Keratinocyte (primary cell): Measurements from ENCODE around the gene GAPDHS. TPM values are rescaled to one million over a fixed set of nuclear protein-coding genes. Genes with fewer than 3 reads are reported as not detected.

Source experiments
- DNase-seq: peaks from one replicate; pipeline ENCODE4 v3.0.0-alpha.2; 2011; ENCODE audit warnings: low read depth, missing footprints, low spot score
- FAIRE-seq: peaks from 2 replicates; lab custom pipeline; 2011; peaks lifted over from hg19 to GRCh38; lab: Jason Lieb, UNC
- H2AFZ ChIP-seq: 2 replicates; pipeline ENCODE4 v1.6.0; 2012; ENCODE audit warnings: low read length, control low read depth, inconsistent platforms; ENCODE audit not compliant: control insufficient read depth
- H3K27ac ChIP-seq: 2 replicates; pipeline ENCODE4 v1.5.1; 2011; ENCODE audit warnings: low read length; ENCODE audit not compliant: control insufficient read depth, insufficient read depth
- H3K27me3 ChIP-seq: 3 replicates; pipeline ENCODE4 v1.6.0; 2011; ENCODE audit warnings: low read length; ENCODE audit not compliant: control insufficient read depth, insufficient read depth; ENCODE audit errors: extremely low read depth
- H3K36me3 ChIP-seq, 2 experiments: 2 replicates in 1 of 2; 3 replicates in 1 of 2; pipeline ENCODE4 v1.5.1; 2011; ENCODE audit warnings: low read length in 2 of 2, mild to moderate bottlenecking in 1 of 2; ENCODE audit not compliant: control insufficient read depth in 2 of 2, insufficient read depth in 2 of 2; ENCODE audit errors: extremely low read depth in 1 of 2
- H3K4me1 ChIP-seq: 3 replicates; pipeline ENCODE4 v1.5.1; 2011; ENCODE audit warnings: low read length; ENCODE audit not compliant: control insufficient read depth, insufficient read depth; ENCODE audit errors: extremely low read depth
- H3K4me2 ChIP-seq: 3 replicates; pipeline ENCODE4 v1.6.0; 2011; ENCODE audit warnings: low read depth, low read length; ENCODE audit not compliant: control insufficient read depth, insufficient read depth; ENCODE audit errors: extremely low read depth
- H3K4me3 ChIP-seq, 3 experiments: fragments of 200-600 bp in 1 of 3; sonication (generic) in 1 of 3; 2 replicates in 2 of 3; 3 replicates in 1 of 3; pipeline ENCODE4 v1.5.1; 2011 to 2016; ENCODE audit warnings: low read length in 3 of 3, mild to moderate bottlenecking in 3 of 3, control low read depth in 2 of 3, inconsistent platforms in 1 of 3, low read depth in 1 of 3, mixed read lengths in 1 of 3, mixed run types in 1 of 3, moderate library complexity in 1 of 3; ENCODE audit not compliant: control insufficient read depth in 2 of 3, insufficient read depth in 2 of 3; ENCODE audit errors: extremely low read depth in 1 of 3
- H3K79me2 ChIP-seq: 2 replicates; pipeline ENCODE4 v1.6.0; 2012; ENCODE audit warnings: low read length; ENCODE audit not compliant: control insufficient read depth, insufficient read depth
- H3K9ac ChIP-seq: 3 replicates; pipeline ENCODE4 v1.6.0; 2011; ENCODE audit warnings: low read length; ENCODE audit not compliant: control insufficient read depth, insufficient read depth; ENCODE audit errors: extremely low read depth
- H3K9me1 ChIP-seq: 3 replicates; pipeline ENCODE4 v1.6.0; 2011; ENCODE audit warnings: low read length; ENCODE audit not compliant: control insufficient read depth, insufficient read depth; ENCODE audit errors: extremely low read depth
- H3K9me3 ChIP-seq: 2 replicates; pipeline ENCODE4 v1.5.1; 2012; ENCODE audit warnings: low read depth, low read length; ENCODE audit not compliant: control insufficient read depth
- H4K20me1 ChIP-seq: 3 replicates; pipeline ENCODE4 v1.6.0; 2011; ENCODE audit warnings: low read length; ENCODE audit not compliant: control insufficient read depth, insufficient read depth; ENCODE audit errors: extremely low read depth
- CTCF ChIP-seq, 3 experiments: IDR thresholded peaks in 1 of 3; conservative IDR thresholded peaks in 1 of 3; optimal IDR thresholded peaks in 1 of 3; 2 replicates in 2 of 3; 3 replicates in 1 of 3; pipeline versions ENCODE3 to v1.5.1; 2011; ENCODE audit warnings: low read length in 3 of 3, mild to moderate bottlenecking in 3 of 3, moderate library complexity in 2 of 3, control low read depth in 1 of 3, inconsistent platforms in 1 of 3; ENCODE audit not compliant: insufficient read depth in 2 of 3; ENCODE audit errors: extremely low read depth in 1 of 3
- EZH2 ChIP-seq: IDR thresholded peaks from one replicate; pipeline ENCODE4 v1.6.1; 2012; ENCODE audit warnings: inconsistent platforms, mild to moderate bottlenecking, low read length, moderate library complexity
- dilution Hi-C: fragments of 300-500 bp; cut with MboI; formaldehyde crosslinking; loops from one replicate; pipeline ENCODE4 v1.7.0; 2020; ENCODE audit warnings: low sequenced_read_pairs; ENCODE audit not compliant: extremely low pct_ligation_motif_present
- polyA plus RNA-seq, 5 experiments: library from polyadenylated mRNA; depleted of rRNA in 3 of 5; stranded (reverse) in 3 of 5; stranded (forward) in 1 of 5; unstranded in 1 of 5; fragments of >200 nt; gene quantifications; 1 replicate in 1 of 5; 2 replicates in 3 of 5; 3 replicates in 1 of 5; pipeline versions ENCODE4 v1.2.1 to v1.2.3, GENCODE V29; 2011 to 2012; ENCODE audit warnings: missing spikeins in 2 of 5, low read depth in 1 of 5, low replicate concordance in 1 of 5

The GAPDHS gene
- polyA plus RNA-seq, 1 donor (not counting 4 experiments of a cell fraction or from before 2014, with no cell fraction given) = 0.08 TPM

- Histone ChIP-seq H3K9me3 (no peaks in the 10 kb centered on the region), H3K4me2 (no peak overlapping the region), H3K27me3 (no peaks in the 10 kb centered on the region), H3K36me3 (no peaks in the 10 kb centered on the region), H2AFZ (no peak overlapping the region), H3K79me2 (no peaks in the 10 kb centered on the region), H3K4me3 (no peak overlapping the region), H3K27ac (no peak overlapping the region), H4K20me1 (no peaks in the 10 kb centered on the region), H3K9me1 (no peaks in the 10 kb centered on the region), H3K9ac (no peak overlapping the region), H3K4me1 (no peaks in the 10 kb centered on the region)
- FAIRE-seq (no peak), DNase-seq (no peak)
- no peak for TF ChIP-seq CTCF (optimal IDR thresholded peaks at IDR 0.05 in 1 of 3, IDR thresholded peaks at IDR 0.05 in 1 of 3, conservative IDR thresholded peaks at IDR 0.05 in 1 of 3; ENCODE audit: extremely low read depth in 1 of 3, insufficient read depth in 2 of 3, low read length in 3 of 3)
- no peak for TF ChIP-seq EZH2
- dilution Hi-C loops = no loop called here
These were observed 36.1 kb downstream of the GAPDHS start for GRCh38 chr19:35569281-35569781.

- no peaks in the 10 kb centered on the region for H3K9me3 ChIP-seq
- no peak for TF ChIP-seq CTCF (optimal IDR thresholded peaks at IDR 0.05 in 1 of 3, IDR thresholded peaks at IDR 0.05 in 1 of 3, conservative IDR thresholded peaks at IDR 0.05 in 1 of 3; ENCODE audit: extremely low read depth in 1 of 3, insufficient read depth in 2 of 3, low read length in 3 of 3)
- TF ChIP-seq EZH2 = no peak
- H2AFZ ChIP-seq = no peak overlapping the region
- no peak overlapping the region for H3K9ac ChIP-seq
- dilution Hi-C loops = no loop called here
- H3K4me3 ChIP-seq = no peak overlapping the region
- no peak overlapping the region for H3K4me2 ChIP-seq
- H3K36me3 ChIP-seq = no peaks in the 10 kb centered on the region
- no peaks in the 10 kb centered on the region for H3K27me3 ChIP-seq
- no peak overlapping the region for H3K27ac ChIP-seq
- no peaks in the 10 kb centered on the region for H3K9me1 ChIP-seq
- DNase-seq (no peak), FAIRE-seq (no peak)
- H3K79me2 ChIP-seq = no peaks in the 10 kb centered on the region
- H4K20me1 ChIP-seq = no peaks in the 10 kb centered on the region
- H3K4me1 ChIP-seq = no peaks in the 10 kb centered on the region
These were observed 38.2 kb downstream of the GAPDHS start for GRCh38 chr19:35571406-35571965.
